HEK293 (cell line): Measurements from ENCODE around the gene CBX8.

ENCODE experiments used
- CTCF ChIA-PET: fragments of 350-600 bp; formaldehyde crosslinking; extraction: SDS; loops from one replicate; lab custom pipeline; 2021; ENCODE audit warnings: antibody characterized with exemption; lab: Yijun Ruan, JAX
- POLR2A ChIA-PET: fragments of 300-600 bp; formaldehyde crosslinking; extraction: SDS; loops from one replicate; lab custom pipeline; 2020; ENCODE audit warnings: antibody characterized with exemption, inconsistent platforms; lab: Yijun Ruan, JAX
- H3K27ac ChIP-seq: fragments of 200-500 bp; sonication (Bioruptor generic); 2 replicates; pipeline ENCODE4 v1.5.1; 2014; ENCODE audit warnings: low read depth, low read length, control low read depth, inconsistent platforms; ENCODE audit errors: extremely low read depth
- H3K36me3 ChIP-seq, 2 experiments: fragments of 200-500 bp in 1 of 2; sonication (Bioruptor generic) in 1 of 2; 1 replicate in 1 of 2; 2 replicates in 1 of 2; pipeline ENCODE4 v1.5.1; 2014 to 2017; ENCODE audit warnings: inconsistent platforms in 2 of 2, low read length in 2 of 2; ENCODE audit not compliant: control insufficient read depth in 2 of 2, insufficient read depth in 1 of 2
- H3K4me1 ChIP-seq: fragments of 200-500 bp; sonication (Bioruptor generic); 2 replicates; pipeline ENCODE4 v1.5.1; 2014; ENCODE audit warnings: mild to moderate bottlenecking, low read length, inconsistent platforms; ENCODE audit not compliant: control insufficient read depth, insufficient read depth
- H3K4me3 ChIP-seq: 2 replicates; pipeline ENCODE4 v1.5.1; 2011; ENCODE audit warnings: low read depth, mild to moderate bottlenecking, control low read depth, low read length, moderate library complexity
- H3K9me3 ChIP-seq: fragments of 200-500 bp; sonication (Bioruptor generic); 2 replicates; pipeline ENCODE4 v1.5.1; 2014; ENCODE audit warnings: low read depth, low read length, inconsistent platforms; ENCODE audit not compliant: control insufficient read depth, insufficient read depth
- GLIS1 ChIP-seq: fragments of 450-650 bp; formaldehyde crosslinking; IDR thresholded peaks from 2 replicates; pipeline ENCODE4 v1.5.1; 2016; ENCODE audit warnings: missing biosample characterization, missing genetic modification characterization
- SP3 ChIP-seq: fragments of 450-650 bp; formaldehyde crosslinking; IDR thresholded peaks from 2 replicates; pipeline ENCODE4 v1.5.1; 2016; ENCODE audit warnings: missing biosample characterization, missing genetic modification characterization
- TCF7L2 ChIP-seq: IDR thresholded peaks from 2 replicates; pipeline ENCODE4 v1.6.1; 2011; ENCODE audit warnings: low read depth, mild to moderate bottlenecking, inconsistent platforms, low read length, moderate library complexity, borderline replicate concordance
- ZBTB21 ChIP-seq: fragments of 450-650 bp; formaldehyde crosslinking; IDR thresholded peaks from 2 replicates; pipeline ENCODE4 v1.5.1; 2017; ENCODE audit warnings: missing biosample characterization, missing genetic modification characterization
- ZBTB8A ChIP-seq: fragments of 450-650 bp; formaldehyde crosslinking; IDR thresholded peaks from 2 replicates; pipeline ENCODE4 v1.5.1; 2016; ENCODE audit warnings: missing biosample characterization, missing genetic modification characterization
- ZFP3 ChIP-seq: fragments of 450-650 bp; formaldehyde crosslinking; IDR thresholded peaks from 2 replicates; pipeline ENCODE4 v1.5.1; 2016; ENCODE audit warnings: low read depth, missing biosample characterization, missing genetic modification characterization
- ZNF132 ChIP-seq: fragments of 450-650 bp; formaldehyde crosslinking; IDR thresholded peaks from 2 replicates; pipeline ENCODE4 v1.5.1; 2017; ENCODE audit warnings: missing biosample characterization, missing genetic modification characterization, borderline replicate concordance
- ZNF133 ChIP-seq: fragments of 450-650 bp; formaldehyde crosslinking; IDR thresholded peaks from 2 replicates; pipeline ENCODE4 v1.5.1; 2016; ENCODE audit warnings: missing biosample characterization, missing genetic modification characterization
- ZNF169 ChIP-seq: fragments of 450-650 bp; formaldehyde crosslinking; IDR thresholded peaks from 2 replicates; pipeline ENCODE4 v1.5.1; 2016; ENCODE audit warnings: missing biosample characterization, missing genetic modification characterization
- ZNF211 ChIP-seq: fragments of 450-650 bp; formaldehyde crosslinking; IDR thresholded peaks from 2 replicates; pipeline ENCODE4 v1.5.1; 2016; ENCODE audit warnings: low read depth, missing biosample characterization, missing genetic modification characterization
- ZNF544 ChIP-seq: fragments of 450-650 bp; formaldehyde crosslinking; IDR thresholded peaks from 2 replicates; pipeline ENCODE4 v1.5.0; 2017; ENCODE audit warnings: missing biosample characterization, missing genetic modification characterization
- ZNF747 ChIP-seq: fragments of 450-650 bp; formaldehyde crosslinking; IDR thresholded peaks from 2 replicates; pipeline ENCODE4 v1.5.1; 2016; ENCODE audit warnings: missing biosample characterization, missing genetic modification characterization
- ZSCAN16 ChIP-seq: fragments of 450-650 bp; formaldehyde crosslinking; IDR thresholded peaks from 2 replicates; pipeline ENCODE4 v1.5.1; 2016; ENCODE audit warnings: missing biosample characterization, missing genetic modification characterization
- TF ChIP-seq, protein P1 (sequence below): fragments of 450-650 bp; IDR thresholded peaks from 2 replicates; pipeline ENCODE4 v1.5.1; 2018; ENCODE audit warnings: missing biosample characterization, mild to moderate bottlenecking, missing genetic modification characterization
- TF ChIP-seq, protein P2 (sequence below): fragments of 450-650 bp; formaldehyde crosslinking; IDR thresholded peaks from 2 replicates; pipeline ENCODE4 v1.5.1; 2016; ENCODE audit warnings: missing biosample characterization, missing genetic modification characterization

CBX8 gene

DNA sequence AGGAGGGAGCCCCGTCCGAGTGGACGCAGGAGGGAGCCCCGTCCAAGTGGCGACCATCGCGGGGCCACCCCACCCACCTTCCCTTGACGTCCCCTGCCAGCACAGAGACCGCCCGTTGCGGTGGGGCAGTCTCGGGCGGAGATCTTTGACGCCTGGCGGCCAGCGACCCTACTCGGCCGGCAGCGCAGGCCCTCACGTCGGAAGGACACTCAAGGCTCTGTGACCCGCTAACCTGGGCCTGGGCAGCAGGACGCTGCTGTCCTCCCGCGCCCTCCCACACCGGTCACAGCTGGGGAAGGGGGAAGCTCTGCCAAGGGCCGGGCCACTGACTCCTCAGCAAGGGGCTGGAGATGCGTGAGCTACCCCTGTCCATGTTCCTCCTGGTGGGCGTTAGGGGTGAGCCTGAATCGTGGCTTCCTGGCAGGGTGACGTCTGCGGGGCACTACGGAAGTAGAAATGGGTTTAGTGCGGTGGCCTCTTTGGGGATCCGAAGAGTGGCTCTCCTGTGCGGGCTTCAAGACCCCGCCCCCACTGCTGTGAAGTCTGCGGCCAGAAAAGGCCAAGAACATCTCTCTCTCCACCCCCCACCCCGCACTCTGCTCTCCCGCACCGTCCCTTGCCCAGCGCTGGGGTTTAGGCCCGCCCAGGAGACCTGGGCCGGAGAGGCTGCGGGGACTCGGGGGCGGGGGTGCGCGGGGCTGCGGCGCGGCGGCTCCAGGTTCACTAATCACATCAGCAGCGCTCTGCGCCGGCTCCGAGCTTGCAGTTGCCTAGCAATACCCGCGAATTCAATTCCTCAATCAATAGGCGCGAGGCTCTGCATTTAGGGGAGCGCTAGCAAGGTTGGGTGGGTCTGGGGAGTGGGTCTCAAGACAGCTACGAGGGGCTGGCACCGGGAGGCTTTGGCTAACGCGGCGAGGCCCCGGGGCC, 5.8 kb downstream of the CBX8 start:
- POLR2A ChIA-PET, result interaction anchor here (1.5 kb wide), 1 partner anchor 13 kb away, joined by 3 read pairs; the partner anchor contains the start of gene CBX2
- CTCF ChIA-PET, result interaction anchor here (0.9 to 2.8 kb wide), 10 partner anchors 10 to 181 kb away, joined by 3 to 15 read pairs (median 6); no protein-coding TSS in a partner anchor
- TF ChIP-seq ZNF133 (no peak), ZNF211 (tag by site-specific recombination) (no peak), TCF7L2 (no peak), GLIS1 (no peak)
- Histone ChIP-seq H3K27ac (no peak overlapping the region), H3K4me1 (peaks cover 14% of the 10 kb centered on the region), H3K4me3 (no peak overlapping the region), H3K9me3 (no peaks in the 10 kb centered on the region), H3K36me3 (peaks cover 0 to 15% of the 10 kb centered on the region in 2 experiments; a peak in 1 of 3 replicates)

GRCh38 chr17:79789943-79790804, 6.7 kb downstream of the CBX8 start:
- TF ChIP-seq ZNF211 (tag by site-specific recombination) (no peak), ZNF747 (tag by site-specific recombination) (no peak), ZNF544 (tag by site-specific recombination) (no peak), ZNF132 (no peak), SP3 (tag by site-specific recombination) (no peak), ZBTB21 (tag by site-specific recombination) (no peak), ZFP3 (tag by site-specific recombination) (no peak), ZSCAN16 (tag by site-specific recombination) (no peak), ZBTB8A (no peak), ZNF169 (tag by site-specific recombination) (no peak)
- TF ChIP-seq, protein P1, sequence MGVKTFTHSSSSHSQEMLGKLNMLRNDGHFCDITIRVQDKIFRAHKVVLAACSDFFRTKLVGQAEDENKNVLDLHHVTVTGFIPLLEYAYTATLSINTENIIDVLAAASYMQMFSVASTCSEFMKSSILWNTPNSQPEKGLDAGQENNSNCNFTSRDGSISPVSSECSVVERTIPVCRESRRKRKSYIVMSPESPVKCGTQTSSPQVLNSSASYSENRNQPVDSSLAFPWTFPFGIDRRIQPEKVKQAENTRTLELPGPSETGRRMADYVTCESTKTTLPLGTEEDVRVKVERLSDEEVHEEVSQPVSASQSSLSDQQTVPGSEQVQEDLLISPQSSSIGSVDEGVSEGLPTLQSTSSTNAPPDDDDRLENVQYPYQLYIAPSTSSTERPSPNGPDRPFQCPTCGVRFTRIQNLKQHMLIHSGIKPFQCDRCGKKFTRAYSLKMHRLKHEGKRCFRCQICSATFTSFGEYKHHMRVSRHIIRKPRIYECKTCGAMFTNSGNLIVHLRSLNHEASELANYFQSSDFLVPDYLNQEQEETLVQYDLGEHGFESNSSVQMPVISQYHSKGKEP (tag by site-specific recombination), result no peak
- TF ChIP-seq, protein P2, sequence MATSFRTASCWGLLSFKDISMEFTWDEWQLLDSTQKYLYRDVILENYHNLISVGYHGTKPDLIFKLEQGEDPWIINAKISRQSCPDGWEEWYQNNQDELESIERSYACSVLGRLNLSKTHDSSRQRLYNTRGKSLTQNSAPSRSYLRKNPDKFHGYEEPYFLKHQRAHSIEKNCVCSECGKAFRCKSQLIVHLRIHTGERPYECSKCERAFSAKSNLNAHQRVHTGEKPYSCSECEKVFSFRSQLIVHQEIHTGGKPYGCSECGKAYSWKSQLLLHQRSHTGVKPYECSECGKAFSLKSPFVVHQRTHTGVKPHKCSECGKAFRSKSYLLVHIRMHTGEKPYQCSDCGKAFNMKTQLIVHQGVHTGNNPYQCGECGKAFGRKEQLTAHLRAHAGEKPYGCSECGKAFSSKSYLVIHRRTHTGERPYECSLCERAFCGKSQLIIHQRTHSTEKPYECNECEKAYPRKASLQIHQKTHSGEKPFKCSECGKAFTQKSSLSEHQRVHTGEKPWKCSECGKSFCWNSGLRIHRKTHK (tag by site-specific recombination), result no peak
- TF ChIP-seq, all 188 proteins: peak for 0
- Histone ChIP-seq H3K4me3 (no peak overlapping the region), H3K36me3 (peaks cover 0 to 16% of the 10 kb centered on the region in 2 experiments; a peak in 1 of 3 replicates), H3K4me1 (peaks cover 12% of the 10 kb centered on the region), H3K27ac (no peak overlapping the region; the same call in 1 of the 2 replicates), H3K9me3 (no peaks in the 10 kb centered on the region)
- CTCF ChIA-PET, result interaction anchor here (0.7 to 2.8 kb wide), 30 partner anchors 8 to 214 kb away, joined by 3 to 18 read pairs (median 5); no protein-coding TSS in a partner anchor
- POLR2A ChIA-PET, result no interaction called here
